Measurements from ENCODE around the gene GRHL3. TPM values are rescaled to one million over a fixed set of nuclear protein-coding genes. Genes with fewer than 3 reads are reported as not detected.
"Not testable (repeated sequence)": the region's sequence is repeated elsewhere in the genome, so short reads cannot be mapped to it uniquely, and the experiment has no call there.

Gene GRHL3
- under 1 TPM; 0.16 to 0.86 (median 0.47) TPM for total RNA-seq
- under 1 TPM; 0.11 to 0.33 TPM for polyA plus RNA-seq

DNA sequence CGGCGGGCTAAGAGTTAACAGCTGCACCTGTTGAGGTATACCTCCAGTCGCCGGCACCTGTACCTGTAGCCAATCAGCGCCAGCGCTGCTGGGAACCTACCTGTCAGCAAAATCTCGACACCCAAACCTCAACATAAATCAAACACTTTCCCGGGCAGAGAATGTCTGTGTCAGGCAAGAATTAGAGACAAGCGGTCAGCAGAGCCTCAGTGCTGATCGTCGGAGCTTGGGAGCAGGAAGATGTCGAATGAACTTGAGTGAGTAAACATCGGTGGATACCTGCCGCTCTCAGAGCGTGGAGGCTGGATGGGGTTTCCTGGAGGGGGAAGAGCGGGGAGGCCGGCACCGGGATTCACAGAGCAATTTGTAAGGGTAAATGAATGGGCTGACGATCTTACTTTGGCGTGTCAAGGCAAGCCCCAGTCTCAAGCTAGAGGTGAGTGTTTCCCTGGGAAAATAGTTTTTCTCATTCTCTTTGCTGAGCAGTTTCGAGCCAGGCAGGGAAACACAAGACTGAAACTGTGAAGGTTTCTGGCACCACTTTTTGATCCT, at the start of gene GRHL3:
GRHL3 (plus strand) TSS at position 46 of the 552 bp plus-strand sequence; CDS start at position 241, 195 bp downstream.
- DNase-seq (peak; percentile 49 to 82 (median 64)), FAIRE-seq (no peak), ATAC-seq (peak; percentile 79 to 85 (median 80))
- Histone ChIP-seq H3K36me3 (no peaks in the 10 kb centered on the region), H3K4me1 (peaks cover 0 to 10% (median 0%) of the 10 kb centered on the region in 3 donors), H3K27ac (no peak within 1 kb of the TSS), H3K9me3 (no peaks in the 10 kb centered on the region), H3K4me3 (peak within 1 kb of the TSS in 2 of 4 donors; percentile 30 to 43), H3K27me3 (no peaks in the 10 kb centered on the region)
- intact Hi-C loops (cut with DNase I) = no loop called here
- TF ChIP-seq, protein P1, sequence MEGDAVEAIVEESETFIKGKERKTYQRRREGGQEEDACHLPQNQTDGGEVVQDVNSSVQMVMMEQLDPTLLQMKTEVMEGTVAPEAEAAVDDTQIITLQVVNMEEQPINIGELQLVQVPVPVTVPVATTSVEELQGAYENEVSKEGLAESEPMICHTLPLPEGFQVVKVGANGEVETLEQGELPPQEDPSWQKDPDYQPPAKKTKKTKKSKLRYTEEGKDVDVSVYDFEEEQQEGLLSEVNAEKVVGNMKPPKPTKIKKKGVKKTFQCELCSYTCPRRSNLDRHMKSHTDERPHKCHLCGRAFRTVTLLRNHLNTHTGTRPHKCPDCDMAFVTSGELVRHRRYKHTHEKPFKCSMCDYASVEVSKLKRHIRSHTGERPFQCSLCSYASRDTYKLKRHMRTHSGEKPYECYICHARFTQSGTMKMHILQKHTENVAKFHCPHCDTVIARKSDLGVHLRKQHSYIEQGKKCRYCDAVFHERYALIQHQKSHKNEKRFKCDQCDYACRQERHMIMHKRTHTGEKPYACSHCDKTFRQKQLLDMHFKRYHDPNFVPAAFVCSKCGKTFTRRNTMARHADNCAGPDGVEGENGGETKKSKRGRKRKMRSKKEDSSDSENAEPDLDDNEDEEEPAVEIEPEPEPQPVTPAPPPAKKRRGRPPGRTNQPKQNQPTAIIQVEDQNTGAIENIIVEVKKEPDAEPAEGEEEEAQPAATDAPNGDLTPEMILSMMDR (IDR thresholded peaks at IDR 0.05) = no peak
- 2 to 3% methylated on average over 21 of the region's 21 CpGs for WGBS, 2 donors

DNA sequence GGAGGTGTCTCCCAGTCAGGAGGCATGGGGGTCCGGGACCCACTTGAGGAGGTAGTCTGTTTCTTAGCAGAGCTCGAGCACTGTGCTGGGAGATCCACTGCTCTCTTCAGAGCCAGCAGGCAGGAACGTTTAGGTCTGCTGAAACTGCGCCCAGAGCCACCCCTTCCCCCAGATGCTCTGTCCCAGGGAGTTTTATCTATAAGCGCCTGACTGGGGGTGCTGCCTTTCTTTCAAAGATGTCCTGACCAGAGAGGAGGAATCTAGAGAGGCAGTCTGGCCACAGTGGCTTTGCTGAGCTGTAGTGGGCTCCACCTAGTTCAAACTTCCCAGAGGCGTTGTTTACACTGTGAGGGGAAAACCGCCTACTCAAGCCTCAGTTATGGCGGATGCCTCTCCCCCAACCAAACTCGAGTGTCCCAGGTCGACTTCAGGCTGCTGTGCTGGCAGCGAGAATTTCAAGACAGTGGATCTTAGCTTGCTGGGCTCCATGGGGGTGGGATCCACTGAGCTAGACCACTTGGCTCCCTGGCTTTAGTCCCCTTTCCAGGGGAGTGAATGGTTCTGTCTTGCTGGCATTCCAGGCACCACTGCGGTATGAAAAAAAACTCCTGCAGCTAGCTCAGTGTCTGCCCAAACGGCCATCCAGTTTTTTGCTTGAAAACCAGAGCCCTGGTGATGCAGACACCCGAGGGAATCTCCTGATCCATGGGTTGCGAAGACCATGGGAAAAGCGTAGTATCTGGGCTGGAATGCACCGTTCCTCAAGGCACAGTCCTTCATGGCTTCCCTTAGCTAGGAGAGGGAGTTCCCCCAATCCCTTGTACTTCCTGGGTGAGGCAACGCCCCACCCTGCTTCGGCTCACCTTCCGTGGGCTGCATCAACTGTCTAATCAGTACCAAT, 44.7 kb upstream of the GRHL3 start:
- ATAC-seq; FAIRE-seq; intact Hi-C loops (cut with DNase I); H3K4me1 ChIP-seq; H3K27me3 ChIP-seq; H3K9me3 ChIP-seq; H3K4me3 ChIP-seq; H3K27ac ChIP-seq; H3K36me3 ChIP-seq: not testable (repeated sequence)
- WGBS, 2 donors = 72 to 76% methylated on average over 20 of the region's 20 CpGs
- DNase-seq = peak in 1 of 6 donors; percentile 17

DNA sequence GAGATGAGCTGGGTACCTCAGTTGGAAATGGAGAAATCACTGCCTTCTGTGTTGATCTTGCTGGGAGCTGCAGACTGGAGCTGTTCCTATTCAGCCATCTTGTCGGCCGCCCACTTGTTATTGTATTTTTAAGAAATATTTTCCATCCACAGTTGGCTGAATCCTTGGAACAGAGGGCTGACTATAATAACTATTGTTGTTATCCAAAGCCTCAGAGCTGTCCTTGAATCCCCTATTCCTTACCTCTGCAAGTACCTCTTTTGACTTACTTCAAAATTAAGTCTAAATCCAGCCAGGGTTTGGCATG, 44.1 kb upstream of the GRHL3 start:
- Histone ChIP-seq H3K27me3 (no peaks in the 10 kb centered on the region), H3K27ac (no peak overlapping the region), H3K4me1 (peaks cover 0 to 1% (median 0%) of the 10 kb centered on the region in 3 donors), H3K9me3 (no peaks in the 10 kb centered on the region), H3K36me3 (no peaks in the 10 kb centered on the region), H3K4me3 (no peak overlapping the region)
- 93% methylated on average over 2 of the region's 2 CpGs for WGBS, 2 donors
- no peak for FAIRE-seq
- ATAC-seq = no peak
- TF ChIP-seq, protein P1 (IDR thresholded peaks at IDR 0.05) = no peak
- intact Hi-C loops (cut with DNase I) = no loop called here
- no peak for DNase-seq

DNA sequence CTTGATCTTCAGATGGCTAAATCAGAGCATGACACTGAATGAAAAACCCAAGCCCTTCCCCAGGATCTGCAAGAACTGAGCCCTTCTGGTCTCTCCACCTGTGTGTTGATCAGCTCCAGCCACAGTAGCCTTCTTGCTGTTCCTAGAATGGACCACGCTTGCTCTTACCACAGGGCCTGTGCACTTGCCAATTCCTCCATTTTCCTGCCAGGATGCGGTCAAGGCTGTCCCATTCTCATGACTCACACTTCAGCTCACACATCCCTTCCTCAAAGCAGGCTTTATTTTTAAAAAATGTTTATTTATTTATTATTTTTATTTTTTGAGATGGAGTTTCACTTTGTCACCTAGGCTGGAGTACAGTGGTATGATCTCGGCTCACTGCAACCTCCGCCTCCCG, 43.6 kb upstream of the GRHL3 start:
- intact Hi-C loops (cut with DNase I) = no loop called here
- H3K4me1 ChIP-seq = peaks cover 0 to 3% (median 0%) of the 10 kb centered on the region in 3 donors
- DNase-seq (peak in 1 of 6 donors; percentile 24), FAIRE-seq (no peak), ATAC-seq (no peak)
- no peaks in the 10 kb centered on the region for H3K36me3 ChIP-seq
- no peaks in the 10 kb centered on the region for H3K27me3 ChIP-seq
- no peak overlapping the region for H3K27ac ChIP-seq
- H3K9me3 ChIP-seq = no peaks in the 10 kb centered on the region
- TF ChIP-seq, protein P1 (IDR thresholded peaks at IDR 0.05) = no peak
- no peak overlapping the region for H3K4me3 ChIP-seq
- WGBS, 2 donors = 86 to 90% methylated on average over 5 of the region's 5 CpGs

DNA sequence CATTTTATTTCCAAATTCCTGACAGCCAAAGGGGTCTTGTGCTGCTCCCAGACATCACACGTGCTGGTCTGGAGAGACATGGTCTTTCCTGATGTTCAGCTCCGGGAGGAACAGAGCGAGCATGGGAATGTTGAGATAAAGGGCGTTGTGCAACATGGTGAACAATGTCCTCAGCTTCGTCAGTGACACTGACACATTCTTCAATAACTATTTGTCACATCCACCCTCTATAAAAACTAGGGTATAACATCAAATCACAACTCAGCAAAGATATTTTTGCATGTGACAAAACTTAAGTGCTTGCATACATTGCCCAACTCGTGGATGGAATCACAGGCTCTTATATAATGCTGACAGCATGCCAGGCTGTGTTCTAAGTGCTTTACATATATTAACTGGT, 42.4 kb upstream of the GRHL3 start:
- Histone ChIP-seq H3K9me3 (no peaks in the 10 kb centered on the region), H3K27ac (no peak overlapping the region), H3K4me1 (peaks cover 0 to 3% (median 0%) of the 10 kb centered on the region in 3 donors), H3K4me3 (no peak overlapping the region), H3K36me3 (no peaks in the 10 kb centered on the region), H3K27me3 (no peaks in the 10 kb centered on the region)
- intact Hi-C loops (cut with DNase I) = no loop called here
- ATAC-seq (no peak), FAIRE-seq (no peak), DNase-seq (no peak)
- 24 to 26% methylated on average over 6 of the region's 6 CpGs for WGBS, 2 donors
- TF ChIP-seq, protein P1 (IDR thresholded peaks at IDR 0.05) = no peak
